Globus pallidus (tissue), 1 donor: ENCODE results near the gene RGS10.
"Not testable (repeated sequence)": the region's sequence is repeated elsewhere in the genome, so short reads cannot be mapped to it uniquely, and the experiment has no call there.

Experiments
- DNase-seq: peaks from one replicate; pipeline ENCODE4 v3.0.0-alpha.2; 2015; ENCODE audit warnings: low spot score

The RGS10 gene

GRCh38 chr10:119538632-119539358 lies 3.7 kb downstream of the RGS10 start:
- DNase-seq = no peak

GRCh38 chr10:119537953-119538630 lies 4.4 kb downstream of the RGS10 start:
- DNase-seq = no peak

- no peak for DNase-seq
Observed at GRCh38 chr10:119536508-119537025, 6.0 kb downstream of the RGS10 start.

- DNase-seq = no peak
Observed at GRCh38 chr10:119535837-119536507, 6.5 kb downstream of the RGS10 start.

GRCh38 chr10:119535305-119535704 lies 7.2 kb downstream of the RGS10 start:
- DNase-seq = no peak

GRCh38 chr10:119533473-119533872 lies 9.0 kb downstream of the RGS10 start:
- no peak for DNase-seq

- DNase-seq = not testable (repeated sequence)
Observed at GRCh38 chr10:119532791-119533190, 9.7 kb downstream of the RGS10 start.

- DNase-seq = not testable (repeated sequence)
Observed at GRCh38 chr10:119532251-119532650, 10.3 kb downstream of the RGS10 start.

- no peak for DNase-seq
Observed at GRCh38 chr10:119531067-119531466, 11.5 kb downstream of the RGS10 start.

- not testable (repeated sequence) for DNase-seq
Observed at GRCh38 chr10:119528663-119529237, 13.8 kb downstream of the RGS10 start.

- no peak for DNase-seq
Observed at GRCh38 chr10:119526621-119527592, 15.6 kb downstream of the RGS10 start.

- DNase-seq = no peak
Observed at GRCh38 chr10:119526149-119526548, 16.4 kb downstream of the RGS10 start.

GRCh38 chr10:119525116-119525515 lies 17.4 kb downstream of the RGS10 start:
- no peak for DNase-seq

GRCh38 chr10:119524720-119525070 lies 17.8 kb downstream of the RGS10 start:
- DNase-seq = no peak

GRCh38 chr10:119523895-119524719 lies 18.4 kb downstream of the RGS10 start:
- no peak for DNase-seq

- DNase-seq = no peak
Observed at GRCh38 chr10:119522747-119523426, 19.6 kb downstream of the RGS10 start.

- no peak for DNase-seq
Observed at GRCh38 chr10:119521443-119522204, 20.9 kb downstream of the RGS10 start.

GRCh38 chr10:119520283-119520682 lies 22.2 kb downstream of the RGS10 start:
- no peak for DNase-seq

GRCh38 chr10:119518936-119519335 lies 23.6 kb downstream of the RGS10 start:
- DNase-seq = no peak
